Lower leg skin (tissue), 3 donors: ENCODE measurements around the gene B4GALNT3.

ENCODE experiments used
- CTCF ChIP-seq, 3 donors: fragments of 450-650 bp; IDR thresholded peaks; one replicate each; pipeline ENCODE4 v1.5.1; 2016; ENCODE audit warnings: antibody characterized with exemption in 3 of 3, mild to moderate bottlenecking in 3 of 3, moderate library complexity in 2 of 3
- POLR2A ChIP-seq, 2 donors: fragments of 450-650 bp; IDR thresholded peaks; one replicate each; pipeline ENCODE4 v1.6.1; 2016 to 2017; ENCODE audit warnings: antibody characterized with exemption in 2 of 2, mild to moderate bottlenecking in 1 of 2, moderate library complexity in 1 of 2

GRCh38 chr12:479161-479560, 19.4 kb downstream of the B4GALNT3 start:
- no peak for TF ChIP-seq CTCF (IDR thresholded peaks at IDR 0.05)
- no peak for TF ChIP-seq POLR2A (IDR thresholded peaks at IDR 0.05)
